Heart left ventricle (tissue), 16 donors: Measurements from ENCODE around the gene TMEM37. TPM values are rescaled to one million over a fixed set of nuclear protein-coding genes. Genes with fewer than 3 reads are reported as not detected.
A peak's percentile ranks its signal among the peaks of the same experiment; 100 is the strongest.

ENCODE experiments used
- ATAC-seq, 4 donors: fragments of 200-7000 bp; cut with Tn5 transposase; one replicate each; pipeline ENCODE4 v1.9.1; 2020 to 2022; ENCODE audit warnings: moderate library complexity in 4 of 4, mild to moderate bottlenecking in 3 of 4, moderate number of reproducible peaks in 1 of 4
- DNase-seq, 5 donors: peaks; one replicate each; pipeline ENCODE4 v3.0.0-alpha.2; 2020
- H3K27ac ChIP-seq, 12 donors: fragments of 200-600 bp; sonication (generic) in 4 of 12; one replicate each; pipeline versions ENCODE4 v1.5.0 to v1.8.0; 2016 to 2022; ENCODE audit warnings: mild to moderate bottlenecking in 2 of 12
- H3K27me3 ChIP-seq, 9 donors: fragments of 200-600 bp; sonication (generic) in 2 of 9; one replicate each; pipeline versions ENCODE4 v1.5.1 to v1.8.0; 2016 to 2022; ENCODE audit warnings: mild to moderate bottlenecking in 3 of 9
- H3K36me3 ChIP-seq, 9 donors: fragments of 200-600 bp; sonication (generic) in 2 of 9; one replicate each; pipeline versions ENCODE4 v1.5.0 to v1.8.0; 2018 to 2022; ENCODE audit warnings: mild to moderate bottlenecking in 2 of 9
- H3K4me1 ChIP-seq, 12 donors: fragments of 200-600 bp; sonication (generic) in 4 of 12; one replicate each; pipeline versions ENCODE4 v1.5.0 to v1.8.0; 2016 to 2022; ENCODE audit warnings: mild to moderate bottlenecking in 3 of 12
- H3K4me3 ChIP-seq, 12 donors: fragments of 200-600 bp; sonication (generic) in 4 of 12; one replicate each; pipeline versions ENCODE4 v1.5.0 to v1.8.0; 2017 to 2022; ENCODE audit warnings: mild to moderate bottlenecking in 9 of 12, moderate library complexity in 4 of 12
- H3K9me3 ChIP-seq, 12 donors: fragments of 200-600 bp; sonication (generic) in 4 of 12; one replicate each; pipeline versions ENCODE4 v1.5.0 to v1.8.0; 2016 to 2022; ENCODE audit warnings: mild to moderate bottlenecking in 1 of 12
- CTCF ChIP-seq, 12 donors: fragments of 200-600 bp; sonication (generic) in 4 of 12; IDR thresholded peaks; one replicate each; pipeline versions ENCODE4 v1.5.0 to v1.8.0; 2018 to 2022; ENCODE audit warnings: antibody characterized with exemption in 12 of 12, mild to moderate bottlenecking in 5 of 12
- POLR2A ChIP-seq, 2 donors: fragments of 450-650 bp; IDR thresholded peaks; one replicate each; pipeline ENCODE4 v1.6.1; 2017; ENCODE audit warnings: antibody characterized with exemption in 2 of 2, mild to moderate bottlenecking in 2 of 2, moderate library complexity in 2 of 2
- WGBS, 4 donors: extraction: QIAGEN DNeasy Blood & Tissue Kit in 2 of 4; methylation state at CpG; one replicate each; pipeline versions ENCODE4 v1.1.5 to v1.1.7; 2013 to 2018; 5-methylcytosine and 5-hydroxymethylcytosine counted together
- intact Hi-C, 10 donors: fragments of 100-400 bp; cut with DNase I; formaldehyde crosslinking; loops; one replicate each; pipeline versions ENCODE4 v1.11.1 to v1.14.2; 2022
- polyA plus RNA-seq, 2 donors: library from polyadenylated mRNA; stranded (reverse); fragments of 200-250 nt; gene quantifications; one replicate each; pipeline ENCODE4 v1.2.3, GENCODE V29; 2013
- total RNA-seq, 9 donors: library from RNA; depleted of rRNA in 2 of 9; stranded (reverse); fragments of >200 nt in 2 of 9; fragmentation: NEBNext Ultra II Directional in 3 of 9; extraction: Animal tissue kit (Norgen Biotek cat#: 25700) in 3 of 9; gene quantifications; one replicate each; pipeline versions ENCODE4 v1.1.0 to v1.2.4, GENCODE V29; 2016 to 2023
- donor health status: ischemic (EF 13 %, LVEDD 7.1; RV severe dilation, severe dysfunction).
- donor health status: healthy with polysubstance abuse.
- donor health status: DM: no; HTN: yes; CAD: no.
- donor health status: DM: no; HTN: no; CAD: no.
- donor health status: ischemic (EF 25% LVEDD 6.9; RV normal size, moderate dysfunction).
- donor health status: ischemic (EF 25% LVEDD 5.7; RV mildly dilated, moderate dysfunction).
- donor health status: healthy.
- donor health status: DM: yes; HTN: yes; CAD: no.
- donor health status: ischemic (EF 35%, LVEDD 5.7; RV mildly dilated, moderate dysfunction).
- donor health status: nonischemic (EF 11% LVEDD 7.7; RV severe dilation, severe dysfunction).
- donor health status: DM: yes; HTN: yes; CAD: no.
- donor health status: PGD.
- donor health status: ischemic (EF 29% LVEDD 5.4; RV normal size, mild dysfunction).
- donor health status: nonischemic (EF 23%, LVEDD 6.1; RV moderate dilation, normal function).

The TMEM37 gene
- total and polyA plus RNA-seq, 11 donors = 0.75 to 24.6 (median 1.6) TPM

- H3K4me1 ChIP-seq = peaks cover 0 to 59% (median 31%) of the 10 kb centered on the region in 12 donors
- ATAC-seq = no peak
- no peaks in the 10 kb centered on the region for H3K9me3 ChIP-seq
- TF ChIP-seq CTCF (IDR thresholded peaks at IDR 0.05) (no peak), POLR2A (IDR thresholded peaks at IDR 0.05) (no peak)
- peak overlapping the region in 9 of 12 donors; percentile 26 to 88 (median 78) for H3K27ac ChIP-seq
- H3K27me3 ChIP-seq = peaks cover 0 to 4% (median 0%) of the 10 kb centered on the region in 9 donors
- intact Hi-C loops = loop anchor here in 2 of 10 donors (5.0 kb wide), 1 partner anchor 116 kb away; no protein-coding TSS in a partner anchor
- no peak overlapping the region for H3K4me3 ChIP-seq
- H3K36me3 ChIP-seq = no peaks in the 10 kb centered on the region
- 68 to 72% (median 70%) methylated on average over 13 to 16 of the region's 16 CpGs for WGBS, 4 donors
- DNase-seq = no peak
Observed at GRCh38 chr2:119481501-119482455, 50.1 kb downstream of the TMEM37 start.

- ATAC-seq (peak; percentile 38 to 49 (median 42)), DNase-seq (peak in 4 of 5 donors; percentile 48 to 85 (median 62))
- intact Hi-C loops = loop anchor here in 2 of 10 donors (5.0 kb wide), 1 partner anchor 115 kb away; no protein-coding TSS in a partner anchor
- 51 to 61% (median 53%) methylated on average over 16 to 20 of the region's 20 CpGs for WGBS, 4 donors
- no peaks in the 10 kb centered on the region for H3K9me3 ChIP-seq
- TF ChIP-seq POLR2A (IDR thresholded peaks at IDR 0.05) (no peak), CTCF (IDR thresholded peaks at IDR 0.05) (no peak)
- H3K27me3 ChIP-seq = peaks cover 0 to 4% (median 0%) of the 10 kb centered on the region in 9 donors
- H3K36me3 ChIP-seq = no peaks in the 10 kb centered on the region
- H3K27ac ChIP-seq = peak overlapping the region in 11 of 12 donors; percentile 26 to 88 (median 76)
- no peak overlapping the region for H3K4me3 ChIP-seq
- H3K4me1 ChIP-seq = peaks cover 0 to 68% (median 37%) of the 10 kb centered on the region in 12 donors
Observed at GRCh38 chr2:119482481-119483394, 51.1 kb downstream of the TMEM37 start.

- Histone ChIP-seq H3K27ac (peak overlapping the region in 11 of 12 donors; percentile 26 to 88 (median 76)), H3K4me3 (no peak overlapping the region), H3K9me3 (no peaks in the 10 kb centered on the region), H3K4me1 (peaks cover 0 to 75% (median 40%) of the 10 kb centered on the region in 12 donors), H3K27me3 (peaks cover 0 to 4% (median 0%) of the 10 kb centered on the region in 9 donors), H3K36me3 (no peaks in the 10 kb centered on the region)
- intact Hi-C loops = loop anchor here in 2 of 10 donors (5.0 kb wide), 1 partner anchor 114 kb away; no protein-coding TSS in a partner anchor
- TF ChIP-seq POLR2A (IDR thresholded peaks at IDR 0.05) (no peak), CTCF (IDR thresholded peaks at IDR 0.05) (no peak)
- WGBS, 4 donors = 33 to 49% (median 43%) methylated on average over 5 of the region's 5 CpGs
- ATAC-seq (peak in 3 of 4 donors; percentile 2 to 22 (median 10)), DNase-seq (peak in 2 of 5 donors; percentile 14 to 45)
Observed at GRCh38 chr2:119483395-119483753, 51.7 kb downstream of the TMEM37 start.
